Measurements from ENCODE around the gene DHX30. TPM values are rescaled to one million over a fixed set of nuclear protein-coding genes. Genes with fewer than 3 reads are reported as not detected.

The DHX30 gene
- total RNA-seq, 1 donor from 2014 or later, result 54.6 TPM

DNA sequence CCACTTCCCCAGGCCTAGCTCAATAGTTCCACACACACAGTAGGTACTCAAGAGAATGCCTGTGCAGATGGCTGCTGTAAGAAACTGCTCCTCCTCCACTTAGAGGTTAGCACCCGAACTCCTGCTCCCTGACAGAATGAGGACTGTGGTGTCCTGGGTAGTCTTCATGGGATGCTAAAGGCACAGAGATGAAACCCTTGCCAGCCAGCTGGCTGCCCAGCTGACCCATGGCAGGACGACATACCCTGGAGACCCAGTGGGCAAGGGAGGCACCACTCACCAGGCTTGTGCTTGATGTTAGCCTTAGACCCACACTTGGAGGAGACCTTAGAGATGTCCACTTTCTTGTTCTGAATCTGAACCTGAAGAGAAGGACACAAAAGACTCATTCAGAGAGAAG is 54.2 kb downstream of the DHX30 start:
- Histone ChIP-seq H3K27me3 (ENCODE audit: low read depth) (no peaks in the 10 kb centered on the region), H3K4me1 (no peaks in the 10 kb centered on the region), H3K36me3 (peaks cover 83% of the 10 kb centered on the region), H3K9me3 (no peaks in the 10 kb centered on the region), H3K27ac (no peak overlapping the region), H3K4me3 (no peak overlapping the region)
- DNase-seq (no peak), ATAC-seq (no peak)
- intact Hi-C loops (cut with DNase I), result no loop called here
- TF ChIP-seq, protein P1, sequence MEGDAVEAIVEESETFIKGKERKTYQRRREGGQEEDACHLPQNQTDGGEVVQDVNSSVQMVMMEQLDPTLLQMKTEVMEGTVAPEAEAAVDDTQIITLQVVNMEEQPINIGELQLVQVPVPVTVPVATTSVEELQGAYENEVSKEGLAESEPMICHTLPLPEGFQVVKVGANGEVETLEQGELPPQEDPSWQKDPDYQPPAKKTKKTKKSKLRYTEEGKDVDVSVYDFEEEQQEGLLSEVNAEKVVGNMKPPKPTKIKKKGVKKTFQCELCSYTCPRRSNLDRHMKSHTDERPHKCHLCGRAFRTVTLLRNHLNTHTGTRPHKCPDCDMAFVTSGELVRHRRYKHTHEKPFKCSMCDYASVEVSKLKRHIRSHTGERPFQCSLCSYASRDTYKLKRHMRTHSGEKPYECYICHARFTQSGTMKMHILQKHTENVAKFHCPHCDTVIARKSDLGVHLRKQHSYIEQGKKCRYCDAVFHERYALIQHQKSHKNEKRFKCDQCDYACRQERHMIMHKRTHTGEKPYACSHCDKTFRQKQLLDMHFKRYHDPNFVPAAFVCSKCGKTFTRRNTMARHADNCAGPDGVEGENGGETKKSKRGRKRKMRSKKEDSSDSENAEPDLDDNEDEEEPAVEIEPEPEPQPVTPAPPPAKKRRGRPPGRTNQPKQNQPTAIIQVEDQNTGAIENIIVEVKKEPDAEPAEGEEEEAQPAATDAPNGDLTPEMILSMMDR (IDR thresholded peaks at IDR 0.05), result no peak

DNA sequence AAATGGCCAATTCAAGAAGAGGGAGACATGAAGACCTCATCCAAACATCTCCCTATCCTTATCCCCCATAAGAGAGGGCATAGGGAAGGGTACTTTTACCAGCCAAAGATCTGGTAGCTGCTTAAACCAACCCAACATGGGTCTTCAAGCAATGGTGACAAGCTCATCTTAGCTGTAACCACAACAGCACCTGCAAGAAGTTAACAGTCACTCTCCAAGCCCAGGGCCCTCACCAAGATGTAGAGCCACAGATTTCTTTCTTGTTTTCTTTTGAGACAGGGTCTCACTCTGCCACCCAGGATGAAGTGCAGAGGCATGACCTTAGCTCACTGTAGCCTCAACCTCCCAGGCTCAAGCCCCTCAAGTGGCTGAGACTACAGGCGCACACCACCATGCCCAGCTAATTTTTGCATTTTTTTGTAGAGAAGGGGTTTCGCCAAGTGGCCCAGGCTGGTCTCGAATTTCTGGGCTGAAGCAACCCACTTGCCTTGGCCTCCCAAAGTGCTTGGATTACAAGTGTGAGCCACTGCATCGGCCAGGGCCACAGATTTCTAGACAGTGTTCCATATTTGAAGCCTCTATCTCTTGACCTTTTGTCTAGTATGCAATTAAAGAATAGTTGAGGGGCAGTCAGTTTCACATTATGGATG is 57.1 kb downstream of the DHX30 start:
- ATAC-seq (no peak), DNase-seq (no peak)
- H3K9me3 ChIP-seq, result no peaks in the 10 kb centered on the region
- no peaks in the 10 kb centered on the region for H3K4me1 ChIP-seq
- H3K27me3 ChIP-seq (ENCODE audit: low read depth), result no peaks in the 10 kb centered on the region
- H3K4me3 ChIP-seq, result no peak overlapping the region
- intact Hi-C loops (cut with DNase I), result no loop called here
- H3K27ac ChIP-seq, result no peak overlapping the region
- TF ChIP-seq, protein P1 (IDR thresholded peaks at IDR 0.05), result no peak
- H3K36me3 ChIP-seq, result peaks cover 76% of the 10 kb centered on the region

DNA sequence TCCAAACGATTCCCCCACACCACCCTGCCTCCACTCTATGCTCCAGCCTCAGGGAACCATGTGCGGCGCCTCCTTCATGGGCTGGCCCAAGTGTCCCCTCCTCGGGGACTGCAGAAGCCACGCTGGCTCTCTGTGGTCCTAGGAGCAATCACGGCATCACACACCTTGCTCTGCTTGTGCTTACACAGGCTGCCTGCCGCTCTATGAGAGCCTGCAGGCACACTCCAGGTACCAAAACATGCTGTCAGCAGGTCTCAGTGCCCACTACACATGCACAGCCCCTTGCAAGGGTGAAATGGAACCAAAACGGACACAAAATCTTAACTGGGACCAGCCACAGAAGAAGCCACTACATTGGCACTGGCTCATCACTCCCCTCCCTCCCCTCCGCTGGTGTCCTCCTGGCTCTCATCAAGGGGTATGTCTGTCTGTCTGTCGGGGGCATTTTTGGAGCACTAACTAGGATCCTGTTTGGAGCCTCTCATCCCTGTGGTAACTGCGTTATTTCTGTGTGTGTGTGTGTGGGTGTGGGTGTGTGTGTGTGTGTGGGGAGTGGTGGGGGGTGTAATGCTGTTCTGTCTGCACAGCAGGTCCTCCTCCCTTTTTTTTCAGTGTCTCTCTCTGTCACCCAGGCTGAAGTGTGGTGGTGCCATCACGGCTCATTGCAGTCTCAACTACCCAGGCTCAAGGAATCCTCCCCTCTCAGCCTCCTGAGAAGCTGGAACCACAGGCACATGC is 60.6 kb downstream of the DHX30 start:
- DNase-seq (no peak), ATAC-seq (no peak)
- intact Hi-C loops (cut with DNase I), result no loop called here
- Histone ChIP-seq H3K4me3 (no peak overlapping the region), H3K36me3 (peaks cover 79% of the 10 kb centered on the region), H3K9me3 (no peaks in the 10 kb centered on the region), H3K4me1 (no peaks in the 10 kb centered on the region), H3K27ac (no peak overlapping the region), H3K27me3 (ENCODE audit: low read depth) (no peaks in the 10 kb centered on the region)
- TF ChIP-seq, protein P1 (IDR thresholded peaks at IDR 0.05), result no peak

DNA sequence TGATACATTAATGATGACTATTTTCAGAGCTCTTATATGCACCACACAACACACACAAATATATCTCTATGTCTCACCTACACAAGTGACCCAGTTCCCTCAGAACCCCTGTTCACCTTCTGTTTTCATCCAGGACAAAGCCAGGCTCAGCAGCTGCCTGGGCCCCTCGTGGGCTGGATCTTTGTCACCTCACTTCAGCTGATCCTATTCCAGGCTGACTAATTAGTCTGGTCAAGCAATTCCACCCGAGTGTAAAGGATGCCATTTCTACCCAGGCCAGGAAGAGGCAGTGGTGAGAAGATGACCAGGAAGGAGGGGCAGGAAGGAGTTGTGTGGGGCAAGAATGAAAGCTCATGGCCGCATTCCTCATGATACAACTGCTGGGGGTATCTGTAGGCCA is 62.3 kb downstream of the DHX30 start:
- DNase-seq (no peak), ATAC-seq (no peak)
- H3K9me3 ChIP-seq, result no peaks in the 10 kb centered on the region
- H3K4me3 ChIP-seq, result no peak overlapping the region
- H3K4me1 ChIP-seq, result no peaks in the 10 kb centered on the region
- intact Hi-C loops (cut with DNase I), result no loop called here
- H3K27ac ChIP-seq, result no peak overlapping the region
- H3K27me3 ChIP-seq (ENCODE audit: low read depth), result no peaks in the 10 kb centered on the region
- peaks cover 89% of the 10 kb centered on the region for H3K36me3 ChIP-seq
- TF ChIP-seq, protein P1 (IDR thresholded peaks at IDR 0.05), result no peak

DNA sequence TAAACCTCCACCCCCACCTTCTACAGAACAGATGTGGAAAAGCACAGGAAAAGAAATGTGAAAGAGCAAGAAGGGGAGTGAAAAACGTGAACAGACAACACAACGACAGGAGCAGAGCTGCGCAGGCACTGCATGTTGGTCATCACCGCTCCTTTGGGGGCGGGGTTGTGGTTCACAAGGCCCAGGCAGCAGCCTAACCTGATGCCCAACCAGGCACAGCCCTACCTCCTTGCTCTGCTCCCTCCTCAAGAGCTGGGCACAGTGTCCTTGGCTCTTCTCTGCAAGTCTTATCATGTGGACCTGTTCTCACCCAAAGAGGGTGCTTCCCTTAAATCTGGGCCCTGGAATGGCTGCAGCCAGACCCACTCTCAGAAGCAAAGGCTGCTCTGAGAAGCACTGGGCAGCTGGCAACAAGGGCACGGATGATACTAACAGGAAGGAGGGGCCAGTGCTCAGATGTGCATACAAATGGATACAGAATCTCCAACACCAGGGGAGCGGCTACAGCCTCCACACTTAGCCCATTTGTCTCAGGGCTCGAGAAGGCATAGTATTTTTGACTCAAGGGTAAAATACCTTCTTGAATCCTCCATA is 64.6 kb downstream of the DHX30 start:
- no peak for DNase-seq

More for the DNA sequence above, 64.6 kb downstream of the DHX30 start:
- Histone ChIP-seq H3K4me3 (no peak overlapping the region), H3K4me1 (no peaks in the 10 kb centered on the region), H3K36me3 (peaks cover 95% of the 10 kb centered on the region), H3K27ac (no peak overlapping the region), H3K27me3 (ENCODE audit: low read depth) (no peaks in the 10 kb centered on the region), H3K9me3 (no peaks in the 10 kb centered on the region)
- intact Hi-C loops (cut with DNase I), result no loop called here
- ATAC-seq, result no peak
- TF ChIP-seq, protein P1 (IDR thresholded peaks at IDR 0.05), result no peak
